SK-N-MC (cell line): Measurements from ENCODE around the gene ZNF428.

Experiments used
- EZH2 ChIP-seq: fragments of 200-600 bp; sonication (generic); IDR thresholded peaks from one replicate; pipeline ENCODE4 v1.6.1; 2017; ENCODE audit warnings: antibody characterized with exemption
- FOXP2 ChIP-seq: optimal IDR thresholded peaks from 2 replicates; pipeline ENCODE3; 2011; ENCODE audit warnings: mild to moderate bottlenecking, moderate library complexity; ENCODE audit not compliant: insufficient read depth; ENCODE audit errors: extremely low read length, control extremely low read depth
- POLR2AphosphoS5 ChIP-seq: IDR thresholded peaks from 2 replicates; pipeline ENCODE4 v1.6.1; 2012; ENCODE audit warnings: mild to moderate bottlenecking, low read depth, low read length, borderline replicate concordance

GRCh38 chr19:43634506-43634871 lies 15.1 kb upstream of the ZNF428 start:
- TF ChIP-seq POLR2AphosphoS5 (no peak), EZH2 (no peak), FOXP2 (no peak)
